AG04449 (cell line): ENCODE results near the gene DLD.

Experiments used
- CTCF ChIA-PET: fragments of 350-600 bp; formaldehyde crosslinking; extraction: SDS; loops from one replicate; lab custom pipeline; 2021; ENCODE audit warnings: antibody characterized with exemption; lab: Yijun Ruan, JAX
- POLR2A ChIA-PET: fragments of 400-600, 350-600 bp; formaldehyde crosslinking; extraction: SDS; loops from one replicate; lab custom pipeline; 2020; ENCODE audit warnings: antibody characterized with exemption, inconsistent platforms; lab: Yijun Ruan, JAX
- DNase-seq: peaks from one replicate; pipeline ENCODE4 v3.0.0-alpha.2; 2010; ENCODE audit warnings: low read depth, low spot score
- H3K4me3 ChIP-seq: 2 replicates; pipeline ENCODE4 v1.5.1; 2011; ENCODE audit warnings: low read depth, mild to moderate bottlenecking, control low read depth, low read length
- TF ChIP-seq, protein P1 (sequence below): IDR thresholded peaks from one replicate; pipeline ENCODE4 v1.5.1; 2011; ENCODE audit warnings: mild to moderate bottlenecking, moderate library complexity, low read length, control low read depth, inconsistent platforms; ENCODE audit not compliant: insufficient read depth; ENCODE audit errors: missing control alignments

Gene DLD

DNA sequence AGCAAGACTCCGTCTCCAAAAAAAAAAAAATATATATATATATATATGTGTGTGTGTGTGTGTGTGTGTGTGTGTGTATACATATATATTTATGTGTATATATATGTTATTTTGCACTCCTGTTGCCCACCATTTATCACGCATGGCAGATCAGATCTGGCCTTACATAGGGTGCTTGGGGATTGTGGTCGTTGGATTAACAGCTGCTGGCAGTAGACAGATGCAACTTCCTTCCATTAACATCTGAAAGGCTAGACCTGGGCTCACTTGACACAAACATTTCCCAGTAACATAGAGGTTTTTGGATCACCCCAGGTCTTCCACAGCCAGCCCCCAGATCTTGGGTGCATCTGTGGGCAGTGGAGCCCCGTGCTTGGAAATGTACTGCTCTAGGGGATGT, 40.8 kb upstream of the DLD start:
- TF ChIP-seq, protein P1, sequence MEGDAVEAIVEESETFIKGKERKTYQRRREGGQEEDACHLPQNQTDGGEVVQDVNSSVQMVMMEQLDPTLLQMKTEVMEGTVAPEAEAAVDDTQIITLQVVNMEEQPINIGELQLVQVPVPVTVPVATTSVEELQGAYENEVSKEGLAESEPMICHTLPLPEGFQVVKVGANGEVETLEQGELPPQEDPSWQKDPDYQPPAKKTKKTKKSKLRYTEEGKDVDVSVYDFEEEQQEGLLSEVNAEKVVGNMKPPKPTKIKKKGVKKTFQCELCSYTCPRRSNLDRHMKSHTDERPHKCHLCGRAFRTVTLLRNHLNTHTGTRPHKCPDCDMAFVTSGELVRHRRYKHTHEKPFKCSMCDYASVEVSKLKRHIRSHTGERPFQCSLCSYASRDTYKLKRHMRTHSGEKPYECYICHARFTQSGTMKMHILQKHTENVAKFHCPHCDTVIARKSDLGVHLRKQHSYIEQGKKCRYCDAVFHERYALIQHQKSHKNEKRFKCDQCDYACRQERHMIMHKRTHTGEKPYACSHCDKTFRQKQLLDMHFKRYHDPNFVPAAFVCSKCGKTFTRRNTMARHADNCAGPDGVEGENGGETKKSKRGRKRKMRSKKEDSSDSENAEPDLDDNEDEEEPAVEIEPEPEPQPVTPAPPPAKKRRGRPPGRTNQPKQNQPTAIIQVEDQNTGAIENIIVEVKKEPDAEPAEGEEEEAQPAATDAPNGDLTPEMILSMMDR, result no peak
- CTCF ChIA-PET, result interaction anchor here (1.3 kb wide), 1 partner anchor 11 kb away, joined by 3 read pairs; no protein-coding TSS in a partner anchor
- DNase-seq, result no peak
- POLR2A ChIA-PET, result no interaction called here
- no peak overlapping the region for H3K4me3 ChIP-seq

DNA sequence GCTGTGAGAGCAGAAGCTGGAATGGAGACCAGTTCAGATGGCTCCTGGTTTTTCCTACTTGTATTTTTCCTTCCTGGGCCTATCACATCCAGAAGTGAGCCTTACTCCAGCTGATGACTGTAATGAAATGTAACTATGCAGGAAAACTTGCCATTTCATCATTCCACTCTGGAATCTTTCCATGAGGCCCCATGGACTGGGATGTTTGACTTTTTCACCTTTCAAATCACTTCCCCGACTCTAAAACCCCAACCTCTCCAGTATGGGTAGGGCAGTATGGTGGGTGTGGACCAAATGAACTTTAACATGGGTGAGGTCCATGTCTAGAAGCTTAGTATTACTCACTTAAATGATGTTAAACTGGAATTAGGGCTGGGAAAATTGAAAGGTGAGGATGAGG, 40.3 kb upstream of the DLD start:
- POLR2A ChIA-PET, result no interaction called here
- CTCF ChIA-PET, result no interaction called here
- H3K4me3 ChIP-seq, result no peak overlapping the region
- no peak for DNase-seq
- TF ChIP-seq, protein P1, result no peak

DNA sequence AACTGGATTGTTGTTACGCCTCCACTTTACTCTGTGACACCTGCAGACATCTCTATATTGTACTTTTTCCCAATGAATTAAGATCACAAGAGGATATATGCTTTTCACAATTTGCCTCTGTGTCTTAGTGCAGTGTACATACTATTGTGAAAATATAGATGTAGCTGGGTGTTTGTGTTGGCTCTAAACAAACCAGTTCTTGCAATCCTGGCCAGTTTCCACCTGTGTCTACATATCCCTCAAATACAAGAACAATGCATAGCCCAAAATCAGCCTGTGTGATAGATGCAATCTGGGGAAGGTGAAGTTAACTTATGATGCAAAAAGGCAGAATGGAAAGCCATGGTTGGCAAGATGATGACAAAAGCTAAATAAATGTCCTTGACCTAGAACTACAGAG, 36.5 kb upstream of the DLD start:
- H3K4me3 ChIP-seq, result no peak overlapping the region
- ChIA-PET POLR2A (no interaction called here), CTCF (no interaction called here)
- no peak for DNase-seq
- TF ChIP-seq, protein P1, result no peak

DNA sequence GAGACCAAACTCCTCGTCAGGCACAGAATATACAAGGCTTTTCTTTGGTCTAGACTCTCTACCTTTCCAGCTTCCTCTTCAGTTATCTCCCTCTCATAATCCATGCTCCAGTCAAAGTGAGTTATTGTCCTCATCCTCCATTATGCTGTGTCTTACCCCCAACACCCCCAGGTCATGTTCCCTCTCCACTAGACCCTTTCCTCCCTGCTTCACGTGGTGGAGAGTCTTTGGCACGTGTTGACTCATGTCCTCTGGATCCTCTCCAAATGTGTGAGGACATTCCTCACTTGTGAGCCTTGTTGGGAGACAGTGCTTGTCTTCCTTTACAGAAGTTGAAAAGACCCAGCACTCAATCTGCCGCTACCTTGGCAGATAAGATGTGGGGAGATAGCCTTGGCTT, 36.0 kb upstream of the DLD start:
- H3K4me3 ChIP-seq, result no peak overlapping the region
- DNase-seq, result no peak
- TF ChIP-seq, protein P1, result no peak
- ChIA-PET POLR2A (no interaction called here), CTCF (no interaction called here)

DNA sequence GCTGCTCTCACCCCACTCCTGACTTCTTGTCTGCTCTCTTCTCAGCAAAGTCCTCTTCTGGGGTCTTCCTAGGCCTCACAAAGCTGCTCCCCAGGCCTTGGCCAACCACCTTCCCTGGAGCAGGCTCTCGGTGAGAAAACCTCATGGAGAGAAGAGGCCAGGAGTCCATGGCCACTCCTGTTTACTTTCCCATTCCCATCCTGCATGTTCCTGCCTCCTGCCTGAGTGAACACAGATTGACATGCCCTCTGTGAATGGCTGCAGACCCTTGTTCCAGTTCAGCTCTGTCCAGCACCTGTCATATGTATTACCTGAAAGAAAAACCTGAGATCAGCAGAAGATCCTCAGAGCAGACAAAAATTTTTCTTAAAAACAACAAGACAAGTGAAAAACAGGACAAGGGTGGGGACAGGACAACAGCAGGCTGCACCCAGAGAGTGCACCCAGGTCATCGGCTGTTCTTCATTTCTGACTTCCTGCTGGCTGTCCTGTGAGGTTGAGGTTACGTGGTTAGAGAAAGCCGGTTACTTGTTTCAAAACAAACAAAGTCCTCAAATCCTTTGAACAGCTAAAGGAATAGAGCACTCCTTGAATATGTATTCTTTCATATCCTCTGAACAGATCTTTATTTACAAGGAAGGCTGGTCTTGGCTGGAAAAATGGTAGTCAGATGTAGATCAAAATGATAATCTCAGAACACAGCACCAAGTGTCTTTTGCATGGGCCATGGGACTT, 34.0 kb upstream of the DLD start:
- TF ChIP-seq, protein P1, result no peak
- no peak for DNase-seq
- POLR2A ChIA-PET, result no interaction called here
- no peak overlapping the region for H3K4me3 ChIP-seq
- CTCF ChIA-PET, result interaction anchor here (1.0 to 1.6 kb wide), 3 partner anchors 18 to 113 kb away, joined by 3 to 7 read pairs (median 6); partner anchors contain the start of gene CBLL1

DNA sequence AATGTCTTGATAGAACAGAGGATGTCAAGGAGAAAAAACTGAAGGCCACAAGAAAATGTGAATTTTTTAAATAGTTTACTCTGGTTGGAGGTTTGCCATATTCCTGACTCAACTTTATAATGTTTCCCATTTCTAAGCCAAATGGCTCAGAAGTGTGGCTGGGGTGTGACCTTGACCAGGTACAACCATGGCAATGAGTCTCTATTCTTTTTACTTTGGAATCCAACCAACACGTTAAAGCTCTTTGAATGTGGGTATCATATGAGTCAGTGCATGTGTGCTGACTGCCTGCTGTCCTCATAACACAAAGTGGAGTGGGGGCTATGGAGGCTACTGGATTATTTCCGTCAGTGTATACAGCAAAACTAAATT, 33.5 kb upstream of the DLD start:
- no peak for DNase-seq
- TF ChIP-seq, protein P1, result no peak
- no peak overlapping the region for H3K4me3 ChIP-seq
- ChIA-PET CTCF (interaction anchor here (1.0 to 1.9 kb wide), 4 partner anchors 17 to 114 kb away, joined by 3 to 7 read pairs (median 6); partner anchors contain the start of gene CBLL1), POLR2A (no interaction called here)
